GM21381 (cell line): ENCODE results near the gene CSTPP1.
"Not testable (repeated sequence)": the region's sequence is repeated elsewhere in the genome, so short reads cannot be mapped to it uniquely, and the experiment has no call there.

Source experiments
- ATAC-seq: cut with Tn5 transposase; IDR thresholded peaks from one replicate; pipeline ENCODE4 v1.9.1; 2021; ENCODE audit warnings: mild to moderate bottlenecking, moderate library complexity; ENCODE audit not compliant: unreplicated experiment

The CSTPP1 gene

DNA sequence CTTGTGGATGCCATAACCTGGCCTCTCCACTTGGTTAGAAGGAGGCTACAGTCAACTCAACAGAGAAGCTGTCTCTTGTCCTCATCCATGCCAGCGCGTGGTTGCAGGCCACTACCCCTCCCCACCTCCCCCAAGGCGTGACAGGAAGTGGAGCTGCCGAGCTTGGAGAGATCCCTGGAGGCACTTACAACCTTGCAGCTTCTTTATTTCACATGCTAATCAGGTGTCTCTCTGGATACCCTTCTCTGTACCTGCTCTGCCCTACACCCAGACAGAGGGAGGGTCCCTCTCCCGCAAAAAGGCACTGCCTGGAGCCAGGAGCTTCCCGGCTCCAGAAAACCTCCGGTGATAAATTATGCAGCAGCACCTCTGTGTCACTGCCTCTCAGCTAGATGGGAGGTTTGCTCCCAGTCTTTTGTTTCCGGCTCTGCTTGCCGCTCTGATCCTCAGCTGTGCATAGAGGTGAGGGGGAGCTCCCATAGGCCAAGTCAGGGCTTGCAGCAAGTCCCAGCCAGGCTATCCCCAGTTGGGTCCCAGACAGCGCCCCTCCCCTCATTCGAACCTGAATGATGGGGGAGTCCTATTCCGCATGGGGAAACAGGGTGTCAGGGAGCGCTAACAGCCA lies 23.9 kb upstream of the CSTPP1 start:
- no peak for ATAC-seq

DNA sequence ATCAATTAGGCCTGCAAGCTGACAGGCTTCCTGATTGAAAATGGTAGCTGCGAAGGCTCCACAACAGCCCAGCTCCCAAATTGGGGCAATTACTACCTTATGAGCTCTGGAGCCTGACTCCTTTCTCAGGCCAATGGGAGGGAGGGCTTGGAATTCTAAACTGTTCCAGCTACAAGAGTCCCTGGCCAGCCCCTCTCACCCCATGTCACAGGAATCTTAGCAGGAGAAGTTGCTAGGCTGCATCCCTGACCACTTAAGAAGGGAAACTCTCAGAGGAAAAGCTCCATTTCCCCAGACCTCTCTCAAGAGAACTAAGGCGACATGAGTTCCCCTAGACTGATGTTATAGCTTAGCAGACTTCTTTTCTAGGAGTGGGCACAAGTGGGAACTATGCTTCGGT lies 23.1 kb upstream of the CSTPP1 start:
- ATAC-seq = no peak

DNA sequence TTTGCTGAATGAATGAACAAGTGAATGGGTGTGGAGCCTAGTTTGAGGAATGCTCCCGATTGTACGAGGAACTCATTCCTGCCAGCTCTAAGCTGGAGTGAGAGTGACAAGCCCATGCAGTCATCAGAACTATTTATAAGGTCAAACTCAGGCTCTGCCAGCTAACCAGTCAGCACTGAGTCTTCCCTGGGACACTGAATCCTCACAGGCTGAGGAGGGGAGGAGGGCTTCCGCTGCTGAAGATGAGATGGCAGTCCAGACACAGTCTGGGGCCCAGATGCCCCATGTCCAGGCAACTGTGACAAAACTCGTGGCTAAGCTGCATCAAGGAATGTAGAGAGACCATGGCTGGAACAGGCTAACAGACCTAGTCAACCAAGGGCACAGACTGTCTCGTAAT lies 22.2 kb upstream of the CSTPP1 start:
- no peak for ATAC-seq

DNA sequence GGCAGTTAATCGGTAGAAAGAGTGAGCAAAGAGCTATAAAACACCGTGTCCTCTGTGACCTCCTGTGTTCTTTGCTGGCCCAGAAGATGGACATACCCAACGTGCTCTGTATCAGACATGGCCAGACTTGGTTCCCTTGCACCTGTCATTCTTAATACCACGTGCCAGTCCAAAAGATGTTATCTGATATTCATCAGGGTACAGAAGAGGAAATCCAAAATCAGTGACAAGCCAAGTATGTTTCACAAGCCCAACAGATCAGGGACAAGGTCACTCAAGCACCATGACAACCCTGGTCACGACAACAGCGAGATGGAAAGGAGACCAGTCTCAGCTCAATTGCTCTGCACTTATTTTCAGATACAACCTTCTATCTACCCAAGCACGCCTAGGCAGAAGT lies 21.7 kb upstream of the CSTPP1 start:
- no peak for ATAC-seq

DNA sequence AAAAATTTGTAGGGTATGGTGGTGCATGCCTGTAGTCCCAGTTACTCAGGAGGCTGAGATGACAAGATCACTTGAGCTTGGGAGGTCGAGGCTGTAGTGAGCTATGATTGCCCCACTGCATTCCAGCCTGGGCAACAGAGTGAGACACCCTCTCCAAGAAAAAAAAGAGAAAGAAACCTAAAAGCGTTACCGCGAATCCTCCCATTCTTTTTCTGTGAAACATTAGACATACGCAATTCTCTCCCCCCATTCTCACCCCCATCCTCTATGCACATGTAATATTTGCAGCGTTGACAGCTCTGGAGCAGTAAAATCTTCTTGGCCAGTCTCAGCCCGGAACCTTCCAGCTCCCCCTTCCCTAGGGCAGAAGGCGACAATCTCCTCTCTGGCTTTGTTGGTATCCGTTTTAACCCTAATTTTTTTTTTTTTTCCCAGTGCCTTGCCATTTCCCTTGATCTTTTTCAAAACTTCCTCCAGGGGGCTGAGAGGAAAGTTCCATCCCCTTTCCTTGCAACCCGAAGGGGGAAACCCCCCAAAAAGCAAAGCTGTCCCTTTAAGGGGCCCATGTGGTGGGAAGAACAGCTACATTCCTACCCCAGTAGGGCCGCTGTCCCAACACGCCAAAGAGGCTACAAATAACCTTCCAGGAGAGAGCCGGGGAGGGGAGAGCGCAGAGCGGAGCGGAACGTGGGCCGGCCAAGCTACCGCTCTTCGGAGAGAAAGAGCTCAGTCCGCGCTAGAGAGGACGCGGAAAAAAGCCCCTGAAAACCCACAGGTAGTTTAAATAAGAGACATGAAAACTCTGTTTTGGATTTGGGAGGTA lies 20.1 kb upstream of the CSTPP1 start:
- ATAC-seq = no peak

DNA sequence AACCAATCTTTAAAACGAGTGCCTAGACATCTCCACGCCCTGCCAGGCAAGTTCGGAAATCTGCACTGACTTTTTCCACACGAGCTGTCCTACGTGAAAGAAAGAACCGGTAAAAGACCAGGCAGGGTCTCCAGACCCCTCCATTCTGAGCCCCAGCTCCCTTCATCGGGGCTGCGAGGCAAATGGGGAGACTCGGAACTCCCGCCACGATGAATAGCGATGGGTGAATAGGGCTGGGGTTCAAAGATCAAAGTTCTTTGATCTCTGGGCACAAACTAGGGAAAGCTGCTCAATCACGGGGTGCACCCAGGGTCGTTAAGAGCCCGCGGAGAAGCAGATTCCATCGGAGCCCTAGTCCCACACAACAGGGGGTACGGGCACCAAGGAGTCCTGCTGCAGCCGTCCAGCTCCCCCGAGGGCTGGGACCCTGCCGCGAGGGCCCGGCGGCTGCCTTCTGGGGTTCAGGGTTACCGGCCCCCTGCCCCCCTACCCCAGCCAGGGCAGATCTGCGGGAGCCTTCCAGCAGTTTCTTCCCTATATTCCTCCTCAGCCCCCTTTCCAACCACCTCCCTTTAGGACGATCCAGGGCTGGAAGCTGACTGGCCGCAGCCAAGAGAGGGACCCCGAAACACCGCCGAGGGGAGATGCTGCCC lies 19.3 kb upstream of the CSTPP1 start:
- no peak for ATAC-seq

DNA sequence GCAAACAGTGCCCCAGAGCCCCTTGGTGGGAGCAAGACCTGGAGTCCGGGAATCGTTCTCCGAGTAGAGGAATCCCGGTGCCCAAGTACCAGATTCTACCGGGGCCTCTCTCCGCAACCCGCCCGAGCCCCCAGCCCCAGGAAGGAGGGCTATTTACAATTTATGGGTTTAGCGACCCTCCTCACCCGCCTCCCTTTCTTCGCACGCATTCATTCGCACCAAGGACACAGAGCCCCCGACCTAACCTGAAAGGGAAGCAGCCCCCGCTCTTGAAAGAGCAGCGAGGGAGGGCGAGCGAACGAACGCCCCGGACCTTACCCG lies 18.8 kb upstream of the CSTPP1 start:
- ATAC-seq = no peak

DNA sequence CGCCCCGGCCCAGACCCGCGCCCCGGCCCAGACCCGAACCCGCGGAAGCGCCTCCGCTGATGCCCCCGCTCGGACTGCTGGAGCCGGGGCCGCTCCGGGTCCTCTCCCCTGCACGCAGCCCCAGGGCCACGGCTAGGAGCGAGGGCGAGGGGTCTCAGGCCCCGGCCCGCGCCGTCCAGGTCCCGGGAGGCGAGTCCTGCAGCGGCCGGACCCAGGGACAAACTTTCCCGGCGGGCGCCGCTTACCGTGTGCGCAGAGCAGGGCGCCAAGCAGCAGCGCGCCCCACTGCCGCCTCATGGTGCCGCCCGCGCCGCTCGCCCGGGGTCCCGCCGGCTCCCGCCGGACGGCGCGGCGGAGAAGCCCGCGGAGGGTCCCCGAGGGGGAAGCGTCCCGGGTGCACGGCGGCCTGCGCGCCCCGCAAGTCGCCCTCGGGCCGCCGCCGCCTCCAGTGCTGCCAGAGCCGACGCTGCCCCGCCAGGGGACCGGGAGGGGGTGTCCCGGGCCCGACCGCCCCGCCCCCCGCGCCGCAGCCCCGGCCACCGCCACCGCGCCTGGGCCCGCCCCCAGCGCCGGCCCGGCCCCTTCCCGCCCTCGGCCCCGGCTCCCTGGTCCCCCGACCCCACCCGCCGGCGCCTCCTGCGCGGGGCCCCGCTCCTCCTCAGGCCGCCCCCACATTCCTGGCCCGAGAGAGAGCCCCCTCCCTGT lies 18.3 kb upstream of the CSTPP1 start, which contains the start of gene LRP4:
Gene LRP4, minus strand, starts transcription at position 468 of the 705 bp plus-strand sequence. Its CDS starts 171 bp downstream, at position 297.
- ATAC-seq = no peak

DNA sequence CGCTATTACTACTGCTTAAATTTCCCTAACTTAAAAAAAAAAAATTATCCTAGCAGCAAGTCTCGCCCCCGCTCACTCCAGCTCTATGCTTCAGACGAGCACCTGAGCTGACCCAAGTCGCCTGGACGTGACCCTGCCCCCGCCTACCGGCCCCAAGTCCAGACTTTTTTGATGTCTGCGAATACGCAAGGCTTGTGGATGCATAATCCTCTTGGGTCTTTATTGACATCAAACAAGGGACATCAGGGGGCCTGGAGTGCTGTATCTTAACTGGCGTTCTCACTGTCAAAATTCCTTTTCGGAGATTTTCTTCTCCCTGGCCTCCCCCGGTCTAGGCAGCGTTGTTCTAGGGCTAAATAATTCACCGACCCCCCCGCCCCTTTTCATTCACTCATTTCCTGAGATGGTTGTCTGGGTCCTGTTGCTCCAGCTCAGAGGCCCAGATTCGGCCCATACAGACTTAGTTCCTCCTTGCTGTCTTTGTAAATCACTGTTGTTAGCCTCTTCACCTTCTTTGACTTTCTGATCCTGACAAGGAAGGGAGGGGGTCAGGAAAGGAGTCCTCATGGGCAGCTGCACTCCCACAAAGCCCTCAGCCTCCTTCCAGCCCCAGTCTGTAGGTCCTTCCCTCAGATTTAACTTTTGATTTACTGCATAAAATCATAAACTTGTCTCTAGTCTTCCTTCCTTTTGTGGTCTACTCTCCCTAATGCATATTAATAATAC lies 17.6 kb upstream of the CSTPP1 start:
- no peak for ATAC-seq

DNA sequence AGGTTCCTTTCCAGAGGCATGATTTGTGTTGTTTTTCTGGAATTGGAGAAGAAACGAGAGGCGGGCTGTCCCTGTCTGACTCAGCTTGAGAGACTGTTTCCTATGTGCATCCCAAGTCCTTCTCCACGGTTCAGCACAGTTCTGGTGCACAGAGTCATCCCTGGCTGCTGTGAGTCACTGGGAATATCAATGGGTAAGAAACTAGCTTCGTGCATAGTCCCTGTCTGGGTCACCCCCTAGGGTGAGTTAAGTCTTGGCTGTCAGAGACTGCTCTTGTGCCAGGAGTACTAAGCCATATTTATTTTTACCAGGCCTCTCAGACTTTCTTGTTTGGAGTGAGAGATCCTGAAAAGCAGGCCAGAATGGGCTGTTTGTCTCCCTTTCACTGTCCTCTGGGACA lies 15.8 kb upstream of the CSTPP1 start:
- ATAC-seq = no peak

DNA sequence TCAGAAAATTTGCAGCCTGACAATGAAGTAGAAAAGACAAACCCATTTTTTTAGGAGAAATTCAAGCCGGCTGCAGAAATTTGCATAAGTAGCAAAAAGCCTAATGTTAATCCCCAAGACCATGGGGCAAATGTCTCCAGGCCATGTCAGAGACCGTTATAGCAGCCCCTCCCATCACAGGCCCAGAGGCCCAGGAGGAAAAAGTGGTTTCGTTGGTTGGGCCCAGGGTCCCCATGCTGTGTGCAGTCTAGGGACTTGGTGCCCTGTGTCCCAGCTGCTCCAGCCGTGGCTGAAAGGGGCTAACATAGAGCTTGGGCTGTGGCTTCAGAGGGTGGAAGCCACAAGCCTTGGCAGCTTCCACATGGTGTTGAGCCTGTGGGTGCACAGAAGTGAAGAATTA lies 8.6 kb upstream of the CSTPP1 start:
- ATAC-seq = not testable (repeated sequence)

DNA sequence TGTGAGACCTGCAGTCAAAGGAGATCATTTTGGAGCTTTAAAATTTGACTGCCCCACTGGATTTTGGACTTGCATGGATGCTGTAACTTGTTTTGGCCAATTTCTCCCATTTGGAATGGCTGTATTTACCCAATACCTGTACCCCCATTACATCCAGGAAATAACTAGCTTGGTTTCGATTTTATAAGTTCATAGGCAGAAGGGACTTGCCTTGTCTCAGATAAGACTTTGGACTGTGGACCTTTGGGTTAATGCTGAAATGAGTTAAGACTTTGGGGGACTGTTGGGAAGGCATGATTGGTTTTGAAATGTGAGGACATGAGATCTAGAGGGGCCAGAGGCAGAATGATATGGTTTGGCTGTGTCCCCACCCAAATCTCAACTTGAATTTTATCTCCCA lies 7.9 kb upstream of the CSTPP1 start:
- not testable (repeated sequence) for ATAC-seq

DNA sequence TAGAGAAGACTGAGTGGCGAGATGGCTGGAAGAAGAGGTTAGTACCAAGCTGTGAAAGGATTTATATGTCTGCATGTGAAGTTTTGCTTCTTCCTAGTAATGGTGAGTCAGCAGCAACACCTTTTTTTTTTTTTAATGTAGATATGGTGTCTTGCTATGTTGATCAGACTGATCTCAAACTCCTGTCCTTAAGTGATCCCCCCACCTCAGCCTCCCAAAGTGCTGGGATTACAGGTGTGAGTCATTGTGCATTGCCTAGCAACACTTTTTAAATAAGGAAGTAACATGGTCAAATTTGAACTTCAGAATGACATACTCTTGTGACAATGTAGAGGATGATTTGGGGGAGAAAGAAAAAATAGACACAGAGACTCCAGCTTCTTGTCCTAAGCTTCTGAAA lies 6.5 kb upstream of the CSTPP1 start:
- ATAC-seq = no peak

DNA sequence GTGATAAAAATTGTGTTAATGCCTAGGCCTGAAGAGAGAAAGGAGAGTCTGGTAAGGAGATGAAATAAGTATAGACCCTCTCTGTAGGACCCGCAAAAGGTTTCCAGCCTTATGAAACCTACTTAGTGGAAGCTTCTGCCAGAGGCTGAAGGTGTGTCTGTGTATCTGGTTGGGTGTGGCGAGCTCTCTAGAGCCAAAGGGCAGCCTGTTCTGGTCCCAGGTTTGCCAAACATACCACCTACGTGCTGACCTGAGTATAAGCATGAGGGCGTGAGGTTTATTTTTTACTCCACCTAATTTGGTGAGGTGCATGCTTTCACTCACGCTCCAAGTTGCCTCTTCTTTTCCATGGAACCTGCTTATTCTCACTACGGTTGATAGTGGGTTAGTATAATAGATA lies 5.6 kb downstream of the CSTPP1 start:
- no peak for ATAC-seq

DNA sequence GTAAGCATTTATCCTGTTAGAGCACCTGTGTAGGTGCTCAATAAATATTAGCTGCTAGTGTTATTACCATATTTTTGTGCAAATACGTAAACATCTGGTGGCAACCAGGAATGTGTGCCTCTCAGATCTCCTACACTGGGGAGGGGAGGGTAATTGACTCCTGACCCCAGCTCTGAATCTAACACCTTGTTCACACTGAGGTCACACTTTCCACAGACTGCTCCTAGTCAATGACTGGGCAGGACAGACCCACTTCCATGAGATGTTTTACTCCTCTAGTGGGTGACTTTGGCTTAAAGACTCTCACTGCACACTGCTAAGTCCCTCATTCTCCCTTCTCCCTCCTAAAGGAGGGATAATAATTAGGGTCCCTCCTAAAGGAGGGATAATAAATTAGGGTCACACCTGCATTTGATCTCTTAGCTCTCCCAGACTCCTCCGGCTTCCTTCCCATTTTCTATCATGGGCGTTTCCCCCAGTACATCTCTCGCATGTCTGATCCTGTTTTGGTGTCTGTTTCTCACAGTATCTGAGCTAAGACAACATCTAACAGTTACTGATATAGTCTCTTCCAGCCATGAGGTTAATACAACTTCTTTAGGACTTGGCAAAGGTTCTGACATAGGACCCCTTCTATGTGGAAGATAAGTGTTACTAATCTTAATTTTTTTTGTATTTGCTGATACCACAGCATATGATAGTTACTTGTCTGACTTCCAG lies 8.0 kb downstream of the CSTPP1 start:
- no peak for ATAC-seq

DNA sequence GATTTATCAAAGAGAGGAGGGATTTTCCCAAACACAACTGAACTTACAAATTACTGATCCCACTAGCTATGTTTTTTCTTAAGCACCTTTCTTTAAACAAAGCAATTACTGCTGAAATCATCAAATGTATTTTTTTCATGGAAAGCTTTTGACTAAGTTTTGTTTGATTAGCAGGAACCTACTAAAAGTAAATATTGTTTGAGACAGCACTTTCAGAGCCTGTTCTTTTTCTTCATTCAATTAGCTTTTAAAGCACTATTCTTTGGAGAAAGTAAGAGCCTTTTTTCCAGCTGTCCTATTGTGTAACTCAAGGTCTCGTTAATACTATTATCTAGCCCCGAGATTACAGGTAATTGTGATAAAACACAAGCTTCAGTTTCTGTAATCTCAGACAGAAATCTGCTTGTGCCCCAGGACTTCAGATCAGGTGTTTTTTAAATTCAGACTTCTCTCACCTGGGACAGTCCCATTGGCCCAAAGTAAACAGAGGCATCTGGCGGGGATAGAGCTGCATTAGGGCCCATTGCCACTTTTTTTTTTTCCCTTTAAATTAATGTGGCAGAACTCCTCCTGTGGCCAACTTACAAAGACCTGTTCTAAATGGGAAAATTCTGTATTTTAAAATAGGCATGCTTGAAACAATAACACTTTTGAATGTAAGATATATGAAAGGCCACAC lies 11.0 kb downstream of the CSTPP1 start:
- no peak for ATAC-seq

DNA sequence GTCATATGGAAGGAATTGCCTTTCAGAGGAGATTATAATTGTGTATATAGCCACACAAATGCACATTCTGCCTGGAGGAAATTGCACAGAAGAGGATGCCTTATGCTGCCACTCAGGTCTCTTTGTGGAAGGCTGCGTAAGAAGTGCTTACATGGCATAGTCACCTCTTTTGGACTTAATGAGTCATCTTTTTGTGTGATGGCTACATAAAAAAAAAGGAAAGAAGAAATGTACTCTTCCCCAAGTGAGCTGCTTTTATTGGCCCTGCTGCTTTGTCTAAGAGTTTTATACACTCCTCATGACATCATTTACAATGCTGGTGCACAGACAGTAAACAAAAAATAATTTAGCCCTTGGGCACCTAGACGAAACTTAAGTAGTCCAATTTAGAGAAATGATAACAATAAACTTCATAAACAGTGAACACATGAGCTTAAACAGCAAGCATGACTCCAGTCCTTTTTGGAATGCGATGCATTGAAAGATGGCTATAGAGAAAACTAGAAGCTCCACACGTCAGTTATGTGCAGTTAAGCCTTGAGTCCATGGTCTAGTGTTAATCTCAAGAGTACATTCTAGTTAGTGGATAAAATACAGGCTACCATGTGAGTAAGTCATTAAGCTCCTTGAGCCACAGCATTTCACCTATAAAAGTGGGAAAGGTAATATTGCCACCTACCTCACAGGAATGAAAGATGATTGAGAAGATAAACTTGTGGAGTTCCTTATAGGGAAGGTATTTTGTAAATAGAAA lies 12.0 kb downstream of the CSTPP1 start:
- ATAC-seq = no peak

DNA sequence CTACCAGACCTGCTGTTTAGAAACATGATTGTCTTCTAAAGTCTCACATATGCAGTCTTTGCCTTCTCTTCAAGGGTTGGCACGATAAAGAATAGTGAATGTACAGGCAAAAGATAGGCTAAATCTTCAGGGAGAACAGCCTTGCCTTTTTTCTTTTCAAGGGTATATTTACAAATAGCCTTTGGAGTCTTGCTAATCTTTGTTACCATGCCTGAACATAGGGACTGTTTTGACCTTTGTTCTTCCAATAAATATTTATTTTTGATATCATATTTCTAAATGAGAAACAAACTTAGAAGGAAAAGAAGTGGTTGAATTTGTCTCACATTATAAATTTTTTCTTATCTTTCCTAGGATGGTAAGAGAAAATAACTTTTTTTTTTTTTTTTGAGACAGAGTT lies 12.7 kb downstream of the CSTPP1 start:
- no peak for ATAC-seq

DNA sequence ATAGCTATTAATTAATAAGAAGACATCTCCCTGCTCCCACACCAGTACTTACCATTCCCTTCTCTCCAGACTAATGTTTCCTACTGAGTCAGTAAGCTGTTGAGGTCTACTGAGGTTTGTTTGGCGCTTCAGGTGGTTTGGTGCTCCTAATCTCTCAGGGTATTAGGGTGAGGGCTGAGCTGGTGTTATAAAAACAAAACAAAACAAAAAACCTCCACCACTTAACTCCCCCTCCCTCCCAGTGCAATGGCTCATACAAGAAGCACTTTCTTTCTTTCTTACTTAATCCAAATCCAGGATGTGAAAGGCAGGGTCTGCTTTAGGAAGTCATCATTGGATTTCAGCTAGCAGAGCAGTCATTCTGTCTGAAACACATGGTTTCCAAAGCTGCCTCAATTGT lies 15.3 kb downstream of the CSTPP1 start:
- no peak for ATAC-seq
